Panc1 (cell line): ENCODE measurements around the gene F11R.

Experiments used
- CTCF ChIP-seq: fragments of 450-650 bp; IDR thresholded peaks from 2 replicates; pipeline ENCODE4 v1.5.1; 2017; ENCODE audit warnings: mild to moderate bottlenecking
- REST ChIP-seq, 2 experiments: IDR thresholded peaks; 2 replicates each; pipeline ENCODE4 v1.6.1; 2011 to 2012; ENCODE audit warnings: low read depth in 2 of 2, control low read depth in 1 of 2, low read length in 1 of 2, mild to moderate bottlenecking in 1 of 2, moderate library complexity in 1 of 2; ENCODE audit not compliant: insufficient read depth in 1 of 2
- TCF7L2 ChIP-seq: IDR thresholded peaks from 2 replicates; pipeline ENCODE4 v1.6.1; 2011; ENCODE audit warnings: mild to moderate bottlenecking, low read depth, low read length, inconsistent platforms

DNA sequence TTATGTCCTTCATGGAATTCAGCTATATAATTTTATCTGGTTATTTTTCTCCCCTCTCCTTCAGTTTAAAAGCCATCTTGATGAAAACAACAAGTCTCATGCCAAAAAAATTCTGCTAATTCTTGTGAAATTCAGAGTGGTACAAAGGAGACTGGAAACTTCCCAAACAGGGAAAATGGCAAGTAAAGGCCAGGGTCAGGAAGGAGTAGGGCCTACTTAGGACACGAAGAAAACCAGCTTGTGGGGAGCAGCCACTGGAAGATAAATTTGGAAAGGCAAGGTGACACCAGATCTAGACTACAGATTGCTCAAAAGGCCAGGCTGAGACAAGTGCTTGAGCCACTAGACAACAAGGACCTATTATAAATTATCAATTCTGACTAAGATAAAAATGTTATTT, 11.5 kb upstream of the F11R start:
- TF ChIP-seq REST (IDR thresholded peaks at IDR 0.05; ENCODE audit: insufficient read depth in 1 of 2, low read depth in 2 of 2, low read length in 1 of 2) (no peak), CTCF (no peak), TCF7L2 (no peak)
